ENCODE data around the gene ANKRD12. TPM values are rescaled to one million over a fixed set of nuclear protein-coding genes. Genes with fewer than 3 reads are reported as not detected.
A peak's percentile ranks its signal among the peaks of the same experiment; 100 is the strongest.

The ANKRD12 gene
- total RNA-seq, 4 donors from 2014 or later = 13.0 to 60.3 (median 23.4) TPM

DNA sequence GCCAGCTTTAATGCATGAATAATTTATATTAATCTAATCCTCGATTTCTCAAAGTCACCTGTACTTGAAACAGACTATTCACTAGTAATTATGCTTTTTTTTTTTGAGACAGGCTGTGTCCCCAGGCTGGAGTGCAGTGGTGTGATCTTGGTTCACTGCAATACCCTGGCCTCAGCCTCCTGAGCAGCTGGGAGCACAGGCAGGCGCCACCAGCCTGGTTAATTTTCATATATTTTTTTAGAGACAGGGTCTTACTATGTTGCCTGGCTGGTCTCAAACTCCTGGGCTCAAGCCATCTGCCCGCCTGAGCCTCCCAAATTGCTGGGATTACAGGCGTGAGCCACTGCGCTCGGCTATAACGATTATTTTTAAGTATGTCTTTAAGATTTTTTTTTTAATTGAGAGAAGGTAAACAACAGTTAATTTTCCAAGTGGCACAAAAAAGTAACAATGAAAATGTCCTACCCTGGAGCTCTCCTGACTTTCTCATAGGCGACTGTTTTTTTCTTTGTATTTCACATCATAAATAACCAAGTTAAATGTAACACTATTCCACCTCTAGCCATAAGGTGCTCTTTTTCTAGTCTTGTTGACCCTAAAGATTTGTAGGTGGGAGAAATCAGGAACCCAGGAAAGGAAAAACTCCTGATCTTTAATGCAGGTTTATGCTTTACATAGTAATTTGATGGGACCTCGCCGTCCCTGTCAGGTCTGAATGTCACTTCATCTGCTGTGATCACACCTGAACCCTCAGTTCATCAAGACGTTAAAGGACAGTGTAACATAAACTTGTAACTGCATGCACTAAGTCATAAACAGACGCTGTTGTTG lies 1.3 kb upstream of the ANKRD12 start:
- H3K27ac ChIP-seq = peak overlapping the region; percentile 95 to 100 (median 99)
- H3K4me3 ChIP-seq = peak overlapping the region; percentile 71 to 82 (median 80)
- 49 to 51% methylated on average over 11 to 12 of the region's 12 CpGs for WGBS, 2 donors
- H3K36me3 ChIP-seq = peaks cover 0 to 41% (median 0%) of the 10 kb centered on the region in 3 donors
- DNase-seq = no peak
- H3K27me3 ChIP-seq = no peaks in the 10 kb centered on the region
- no peaks in the 10 kb centered on the region for H3K9me3 ChIP-seq
- H3K4me1 ChIP-seq = peaks cover 17 to 65% (median 30%) of the 10 kb centered on the region in 3 donors
- intact Hi-C loops (cut with DNase I) = no loop called here
- no peak for TF ChIP-seq POLR2A (IDR thresholded peaks at IDR 0.05)
- TF ChIP-seq, protein P1, sequence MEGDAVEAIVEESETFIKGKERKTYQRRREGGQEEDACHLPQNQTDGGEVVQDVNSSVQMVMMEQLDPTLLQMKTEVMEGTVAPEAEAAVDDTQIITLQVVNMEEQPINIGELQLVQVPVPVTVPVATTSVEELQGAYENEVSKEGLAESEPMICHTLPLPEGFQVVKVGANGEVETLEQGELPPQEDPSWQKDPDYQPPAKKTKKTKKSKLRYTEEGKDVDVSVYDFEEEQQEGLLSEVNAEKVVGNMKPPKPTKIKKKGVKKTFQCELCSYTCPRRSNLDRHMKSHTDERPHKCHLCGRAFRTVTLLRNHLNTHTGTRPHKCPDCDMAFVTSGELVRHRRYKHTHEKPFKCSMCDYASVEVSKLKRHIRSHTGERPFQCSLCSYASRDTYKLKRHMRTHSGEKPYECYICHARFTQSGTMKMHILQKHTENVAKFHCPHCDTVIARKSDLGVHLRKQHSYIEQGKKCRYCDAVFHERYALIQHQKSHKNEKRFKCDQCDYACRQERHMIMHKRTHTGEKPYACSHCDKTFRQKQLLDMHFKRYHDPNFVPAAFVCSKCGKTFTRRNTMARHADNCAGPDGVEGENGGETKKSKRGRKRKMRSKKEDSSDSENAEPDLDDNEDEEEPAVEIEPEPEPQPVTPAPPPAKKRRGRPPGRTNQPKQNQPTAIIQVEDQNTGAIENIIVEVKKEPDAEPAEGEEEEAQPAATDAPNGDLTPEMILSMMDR (IDR thresholded peaks at IDR 0.05) = no peak

DNA sequence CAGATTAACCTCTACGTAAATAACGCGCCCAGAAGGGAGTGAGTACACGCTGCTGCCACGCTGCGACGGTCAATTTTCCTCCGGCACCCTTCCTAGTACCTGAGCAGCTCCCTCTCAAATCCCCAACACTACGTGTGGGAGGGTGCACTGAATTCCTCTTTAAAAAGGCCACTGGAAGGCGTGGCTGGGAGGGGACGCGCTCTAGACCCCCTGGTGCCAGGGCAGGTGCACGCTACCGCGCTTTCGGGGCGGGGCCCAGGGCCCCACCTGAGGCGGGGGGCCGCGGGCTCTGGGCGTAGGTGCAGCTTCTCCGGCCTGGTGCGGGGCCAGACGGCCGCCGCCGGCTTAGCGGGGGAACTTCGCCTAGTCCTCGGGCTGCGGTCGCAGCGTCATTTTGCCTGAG lies 668 bp upstream of the ANKRD12 start:
- Histone ChIP-seq H3K4me1 (peaks cover 23 to 66% (median 36%) of the 10 kb centered on the region in 3 donors), H3K27ac (peak overlapping the region; percentile 95 to 100 (median 99)), H3K36me3 (peaks cover 0 to 35% (median 0%) of the 10 kb centered on the region in 3 donors), H3K4me3 (peak overlapping the region; percentile 71 to 82 (median 80)), H3K9me3 (no peaks in the 10 kb centered on the region), H3K27me3 (no peaks in the 10 kb centered on the region)
- DNase-seq = no peak
- no peak for TF ChIP-seq POLR2A (IDR thresholded peaks at IDR 0.05)
- TF ChIP-seq, protein P1 (IDR thresholded peaks at IDR 0.05) = no peak
- intact Hi-C loops (cut with DNase I) = loop anchor here (2.0 kb wide), 1 partner anchor 33 kb away; the partner anchor contains the start of gene NDUFV2
- 2 to 15% methylated on average over 4 to 27 of the region's 33 CpGs for WGBS, 2 donors

DNA sequence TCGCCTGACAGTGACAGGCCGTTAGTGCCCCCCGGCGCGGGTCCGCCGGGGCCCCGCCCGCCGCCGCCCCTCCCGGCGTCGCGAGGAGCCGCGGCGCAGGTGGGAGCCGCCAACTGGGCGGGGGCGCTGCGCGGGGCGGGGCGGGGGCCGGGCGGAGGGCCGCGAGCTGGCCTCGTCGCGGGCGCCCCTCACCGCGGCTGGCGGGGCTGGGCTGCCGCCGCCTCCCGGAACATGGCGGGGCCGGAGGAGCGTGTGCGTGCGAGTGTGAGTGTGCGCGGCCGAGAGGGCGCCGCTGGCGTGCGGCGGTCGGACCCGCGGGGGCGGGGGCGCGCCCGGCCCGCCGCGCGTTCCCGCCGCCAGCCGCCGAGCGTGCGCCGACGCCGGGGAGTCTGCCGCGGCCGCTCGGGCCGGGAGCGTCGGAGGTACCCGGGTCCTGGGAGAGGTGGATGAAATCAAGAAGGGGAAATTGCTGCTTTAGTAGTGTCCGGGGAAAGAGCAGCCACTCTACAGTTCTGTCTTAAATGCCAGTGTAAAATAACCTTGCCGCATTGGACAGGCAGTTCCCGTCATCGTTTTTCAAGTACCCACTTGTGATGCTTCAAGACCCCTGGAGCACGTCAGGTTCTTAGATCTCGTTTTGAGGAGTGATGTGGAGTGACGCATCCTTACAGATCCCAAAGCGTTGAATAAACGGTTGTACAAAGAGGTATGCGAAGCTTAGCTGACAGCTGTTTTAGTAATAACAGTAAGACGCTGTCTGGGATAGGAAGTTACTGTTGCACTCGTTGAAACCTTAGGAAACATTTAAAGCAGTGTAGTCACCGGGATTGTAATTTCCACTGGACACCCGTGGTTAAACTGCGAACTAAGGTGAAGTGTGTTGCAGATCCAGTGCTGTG lies 836 bp downstream of the ANKRD12 start:
- Histone ChIP-seq H3K27ac (peak overlapping the region; percentile 97 to 100 (median 99)), H3K27me3 (no peaks in the 10 kb centered on the region), H3K36me3 (peaks cover 0 to 20% (median 0%) of the 10 kb centered on the region in 3 donors), H3K4me3 (peak overlapping the region; percentile 71 to 82 (median 80)), H3K9me3 (no peaks in the 10 kb centered on the region), H3K4me1 (peaks cover 29 to 81% (median 47%) of the 10 kb centered on the region in 3 donors)
- TF ChIP-seq POLR2A (IDR thresholded peaks at IDR 0.05) = peak in 1 of 4 donors; percentile 22
- TF ChIP-seq, protein P1 (IDR thresholded peaks at IDR 0.05) = no peak
- DNase-seq = no peak
- 0% methylated on average over 14 to 15 of the region's 95 CpGs for WGBS, 2 donors
- intact Hi-C loops (cut with DNase I) = loop anchor here (2.0 kb wide), 1 partner anchor 35 kb away; the partner anchor contains the start of gene NDUFV2

DNA sequence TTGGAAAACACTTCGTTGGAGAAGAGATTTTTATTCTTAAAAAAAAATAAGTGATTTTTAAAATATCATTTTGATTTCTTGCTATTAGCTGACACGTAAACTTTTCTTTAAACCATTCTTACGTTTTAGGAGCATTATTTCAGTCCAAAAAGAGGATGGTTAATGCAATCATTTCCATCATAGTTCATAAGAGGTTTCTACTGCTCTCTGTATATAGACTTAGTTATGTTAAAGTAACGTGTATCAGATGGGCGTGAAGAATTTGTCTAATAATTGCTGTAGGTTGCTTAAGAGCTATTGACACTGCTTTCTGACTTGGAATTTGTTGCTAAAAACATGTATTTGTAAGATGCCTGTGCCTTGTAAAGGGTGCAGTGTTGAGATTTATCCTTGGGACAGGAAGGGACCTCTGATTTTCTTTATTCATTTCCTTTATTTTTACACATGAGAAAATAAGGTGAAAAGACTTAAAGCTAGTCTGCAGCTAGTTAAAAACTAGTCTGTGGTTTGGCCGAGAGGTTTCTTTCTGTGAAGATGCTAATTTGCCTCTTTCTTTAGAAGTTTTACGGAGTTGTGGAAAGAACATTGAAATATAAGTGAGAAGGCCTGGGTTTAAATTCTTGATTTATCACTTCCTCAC lies 2.9 kb downstream of the ANKRD12 start:
- Histone ChIP-seq H3K9me3 (no peaks in the 10 kb centered on the region), H3K4me3 (peak overlapping the region in 3 of 4 donors; percentile 71 to 82 (median 80)), H3K4me1 (peaks cover 29 to 80% (median 37%) of the 10 kb centered on the region in 3 donors), H3K36me3 (peaks cover 0 to 7% (median 0%) of the 10 kb centered on the region in 3 donors), H3K27me3 (no peaks in the 10 kb centered on the region), H3K27ac (peak overlapping the region in 3 of 4 donors; percentile 27 to 99 (median 97))
- no peak for DNase-seq
- 19 to 20% methylated on average over 7 of the region's 7 CpGs for WGBS, 2 donors
- TF ChIP-seq, protein P1 (IDR thresholded peaks at IDR 0.05) = no peak
- no peak for TF ChIP-seq POLR2A (IDR thresholded peaks at IDR 0.05)
- intact Hi-C loops (cut with DNase I) = loop anchor here (10.0 kb wide), 1 partner anchor 75 kb away; no protein-coding TSS in a partner anchor

All from esophagus squamous epithelium (tissue), 5 donors.